Coronary artery (tissue), 2 donors: ENCODE data around the gene PRKACG.

Experiments
- DNase-seq: peaks from one replicate; pipeline ENCODE4 v3.0.0-alpha.2; 2017; ENCODE audit warnings: low spot score
- H3K27ac ChIP-seq, 2 donors: fragments of 200-600 bp; sonication (generic); one replicate each; pipeline ENCODE4 v1.5.1; 2016 to 2019
- H3K4me3 ChIP-seq: fragments of 200-600 bp; sonication (generic); 2 replicates; pipeline ENCODE4 v1.5.1; 2016; ENCODE audit warnings: mild to moderate bottlenecking, moderate library complexity
- TF ChIP-seq, protein P1 (sequence below): fragments of 200-600 bp; sonication (generic); IDR thresholded peaks from one replicate; pipeline ENCODE4 v1.5.1; 2019; ENCODE audit warnings: antibody characterized with exemption

Gene PRKACG

DNA sequence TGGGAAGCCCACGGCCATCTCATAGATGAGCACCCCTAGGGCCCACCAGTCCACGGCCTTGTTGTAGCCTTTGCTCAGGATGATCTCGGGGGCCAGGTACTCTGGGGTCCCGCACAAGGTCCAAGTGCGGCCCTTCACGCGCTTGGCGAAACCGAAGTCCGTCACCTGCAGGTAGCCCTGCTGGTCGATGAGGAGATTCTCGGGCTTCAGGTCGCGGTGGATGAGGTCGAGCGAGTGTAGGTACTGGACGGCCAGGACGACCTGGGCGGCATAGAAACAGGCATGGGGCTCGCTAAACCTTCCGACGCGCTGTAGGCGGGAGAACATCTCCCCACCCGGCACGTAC lies 558 bp downstream of the PRKACG start:
- Histone ChIP-seq H3K4me3 (no peak overlapping the region), H3K27ac (no peak overlapping the region)
- no peak for DNase-seq
- TF ChIP-seq, protein P1, sequence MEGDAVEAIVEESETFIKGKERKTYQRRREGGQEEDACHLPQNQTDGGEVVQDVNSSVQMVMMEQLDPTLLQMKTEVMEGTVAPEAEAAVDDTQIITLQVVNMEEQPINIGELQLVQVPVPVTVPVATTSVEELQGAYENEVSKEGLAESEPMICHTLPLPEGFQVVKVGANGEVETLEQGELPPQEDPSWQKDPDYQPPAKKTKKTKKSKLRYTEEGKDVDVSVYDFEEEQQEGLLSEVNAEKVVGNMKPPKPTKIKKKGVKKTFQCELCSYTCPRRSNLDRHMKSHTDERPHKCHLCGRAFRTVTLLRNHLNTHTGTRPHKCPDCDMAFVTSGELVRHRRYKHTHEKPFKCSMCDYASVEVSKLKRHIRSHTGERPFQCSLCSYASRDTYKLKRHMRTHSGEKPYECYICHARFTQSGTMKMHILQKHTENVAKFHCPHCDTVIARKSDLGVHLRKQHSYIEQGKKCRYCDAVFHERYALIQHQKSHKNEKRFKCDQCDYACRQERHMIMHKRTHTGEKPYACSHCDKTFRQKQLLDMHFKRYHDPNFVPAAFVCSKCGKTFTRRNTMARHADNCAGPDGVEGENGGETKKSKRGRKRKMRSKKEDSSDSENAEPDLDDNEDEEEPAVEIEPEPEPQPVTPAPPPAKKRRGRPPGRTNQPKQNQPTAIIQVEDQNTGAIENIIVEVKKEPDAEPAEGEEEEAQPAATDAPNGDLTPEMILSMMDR: no peak

DNA sequence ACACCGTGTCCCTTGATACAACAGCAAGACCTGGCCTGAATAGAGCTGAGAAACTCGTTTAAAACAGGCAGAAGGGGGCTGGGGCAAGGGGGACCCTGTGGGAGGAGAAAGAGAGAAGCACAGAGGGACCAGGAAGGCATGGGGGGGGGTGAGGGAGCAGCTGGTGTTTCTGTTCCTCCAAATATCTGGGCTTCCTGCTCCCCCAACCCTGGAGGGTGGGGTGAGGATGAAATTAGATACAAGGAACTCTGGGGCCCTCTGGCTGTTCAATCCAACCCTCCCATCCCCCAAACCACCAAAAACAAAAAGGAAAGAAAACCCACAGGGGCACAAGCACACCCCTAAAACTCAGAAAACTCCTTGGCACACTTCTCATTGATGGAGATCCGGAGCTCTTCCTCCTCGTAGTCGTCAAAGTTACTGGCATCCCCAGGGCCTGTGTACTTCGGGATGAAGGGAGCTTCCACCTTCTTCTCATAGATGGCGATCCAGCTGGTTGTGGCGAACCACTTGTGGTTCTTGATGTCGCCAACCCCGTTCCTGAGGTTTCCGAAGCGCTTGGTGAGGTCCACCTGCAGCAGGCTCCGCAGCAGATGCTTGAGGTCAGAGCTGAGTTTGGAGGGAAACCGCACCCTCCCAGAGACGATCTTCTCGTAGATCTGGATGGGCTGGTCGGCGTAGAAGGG lies 1.1 kb downstream of the PRKACG start:
- Histone ChIP-seq H3K4me3 (no peak overlapping the region), H3K27ac (no peak overlapping the region)
- TF ChIP-seq, protein P1: no peak
- no peak for DNase-seq

DNA sequence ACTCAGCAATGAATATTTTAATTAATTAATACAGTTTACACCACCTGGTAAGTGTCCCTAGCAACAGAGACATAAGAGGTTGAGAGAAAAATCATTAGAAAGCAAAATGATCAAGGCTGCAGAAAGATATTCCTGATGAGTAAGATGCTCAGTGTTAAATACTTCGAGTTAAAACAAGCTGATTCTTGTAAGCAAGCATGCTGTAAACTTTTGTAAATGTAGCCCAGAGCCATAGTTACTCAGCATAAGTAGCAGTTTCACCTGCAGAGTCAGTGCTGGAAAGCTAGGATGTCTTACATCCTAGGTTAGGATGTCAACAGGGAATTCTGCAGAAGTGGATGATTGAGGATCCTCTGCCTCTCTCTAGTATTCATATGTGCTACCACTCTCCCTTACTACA lies 4.2 kb downstream of the PRKACG start:
- TF ChIP-seq, protein P1: no peak
- Histone ChIP-seq H3K27ac (no peak overlapping the region), H3K4me3 (no peak overlapping the region)
- DNase-seq: no peak

DNA sequence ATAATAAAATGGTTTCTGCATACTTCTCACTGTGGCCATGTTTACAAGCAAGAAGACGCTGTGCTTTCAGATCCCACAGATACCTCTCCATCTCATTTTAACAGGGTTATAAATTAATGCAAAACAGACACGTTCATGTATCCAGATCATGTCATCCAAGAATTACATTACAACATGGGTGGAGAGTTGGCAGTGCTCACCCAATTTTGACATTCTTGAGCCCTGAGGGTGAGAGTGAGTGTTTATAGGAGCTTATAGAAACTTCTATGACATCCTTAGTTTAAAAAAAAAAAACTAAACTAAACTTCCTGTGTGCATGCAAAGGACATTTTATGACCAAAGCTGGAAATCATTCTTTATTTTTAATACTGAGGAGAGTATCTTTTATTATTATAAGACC lies 9.1 kb downstream of the PRKACG start:
- no peak for DNase-seq
- Histone ChIP-seq H3K4me3 (no peak overlapping the region), H3K27ac (no peak overlapping the region)
- TF ChIP-seq, protein P1: no peak

DNA sequence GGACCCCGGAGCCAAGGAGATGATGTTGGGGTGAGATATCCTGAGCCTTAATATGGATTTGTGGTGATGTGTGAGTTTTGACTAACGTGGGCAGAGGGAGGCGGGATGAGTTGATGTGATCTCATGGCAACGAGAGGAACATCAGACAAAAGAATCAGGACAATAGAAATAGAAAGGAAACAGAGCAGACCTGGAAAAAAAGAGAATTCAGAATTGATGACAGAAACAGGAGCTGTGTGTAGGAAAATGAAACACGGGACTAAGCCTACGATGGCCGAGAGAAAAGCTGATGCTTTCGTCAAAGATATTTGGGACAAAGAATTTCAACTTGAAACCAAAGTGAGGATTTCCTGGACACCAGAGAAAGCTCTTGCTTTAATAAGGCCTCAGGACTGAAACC lies 10.9 kb downstream of the PRKACG start:
- TF ChIP-seq, protein P1: no peak
- no peak for DNase-seq
- Histone ChIP-seq H3K4me3 (no peak overlapping the region), H3K27ac (no peak overlapping the region)

DNA sequence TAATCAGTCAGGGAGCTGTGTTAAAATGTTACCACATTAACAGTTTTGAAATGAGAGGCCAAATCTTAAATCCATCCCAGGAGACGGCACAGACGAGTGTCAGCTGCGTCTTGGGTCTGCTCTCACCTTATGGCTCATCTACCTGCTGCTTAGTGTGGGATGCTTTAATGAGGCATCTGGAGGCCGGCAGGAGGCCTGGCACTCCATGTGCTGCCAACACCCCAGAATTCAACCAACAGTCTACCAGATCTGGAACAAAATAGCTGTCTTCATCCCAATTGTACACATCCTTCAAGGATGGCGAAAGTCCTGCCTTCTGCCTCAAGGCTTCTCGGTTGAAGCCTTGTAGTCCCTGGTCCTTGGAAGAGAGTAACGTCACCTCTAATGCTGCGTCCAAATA lies 12.0 kb downstream of the PRKACG start:
- Histone ChIP-seq H3K4me3 (no peak overlapping the region), H3K27ac (no peak overlapping the region)
- no peak for DNase-seq
- TF ChIP-seq, protein P1: no peak

DNA sequence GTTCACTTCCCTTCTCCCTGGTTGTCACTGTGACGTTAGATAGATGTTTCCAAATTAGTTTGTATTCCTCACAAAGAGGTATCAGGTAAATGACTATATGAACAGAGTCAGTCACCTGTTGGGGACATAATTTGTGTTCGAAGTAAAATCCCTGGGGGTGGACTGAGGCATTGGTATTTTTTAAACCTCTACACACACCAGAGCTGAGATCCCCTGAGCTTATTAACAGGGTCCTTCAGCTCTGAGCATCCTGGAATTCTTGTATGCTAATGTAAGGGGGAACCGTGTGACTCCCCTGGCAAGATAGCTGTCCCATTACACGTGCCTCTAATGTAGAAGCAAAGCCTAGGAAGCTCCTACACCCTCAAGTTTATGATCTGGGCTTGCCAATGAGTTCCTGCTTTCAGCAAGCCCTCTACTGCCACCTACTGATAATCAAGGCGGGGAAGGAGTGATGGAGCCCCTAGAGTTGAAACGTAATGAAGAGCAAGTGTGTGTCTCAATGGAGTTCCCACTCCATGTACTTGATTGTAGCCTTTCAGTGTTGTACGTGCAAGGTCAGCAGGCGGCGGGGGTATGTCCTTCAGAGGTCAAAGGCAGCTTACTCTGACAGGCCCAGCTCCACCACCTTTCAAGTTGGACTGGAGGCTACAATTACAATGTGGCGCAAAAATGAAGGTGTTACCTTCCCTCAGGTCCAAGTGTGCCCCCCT lies 14.4 kb downstream of the PRKACG start:
- no peak for DNase-seq
- Histone ChIP-seq H3K4me3 (no peak overlapping the region), H3K27ac (no peak overlapping the region)
- TF ChIP-seq, protein P1: peak; percentile 57
